Glomerular visceral epithelial cell (primary cell): ENCODE measurements around the gene DYRK1B.
"Not testable (repeated sequence)": the region's sequence is repeated elsewhere in the genome, so short reads cannot be mapped to it uniquely, and the experiment has no call there.

Experiments
- DNase-seq: peaks from one replicate; pipeline ENCODE4 v3.0.0-alpha.2; 2016; ENCODE audit errors: extremely low spot score

Gene DYRK1B

DNA sequence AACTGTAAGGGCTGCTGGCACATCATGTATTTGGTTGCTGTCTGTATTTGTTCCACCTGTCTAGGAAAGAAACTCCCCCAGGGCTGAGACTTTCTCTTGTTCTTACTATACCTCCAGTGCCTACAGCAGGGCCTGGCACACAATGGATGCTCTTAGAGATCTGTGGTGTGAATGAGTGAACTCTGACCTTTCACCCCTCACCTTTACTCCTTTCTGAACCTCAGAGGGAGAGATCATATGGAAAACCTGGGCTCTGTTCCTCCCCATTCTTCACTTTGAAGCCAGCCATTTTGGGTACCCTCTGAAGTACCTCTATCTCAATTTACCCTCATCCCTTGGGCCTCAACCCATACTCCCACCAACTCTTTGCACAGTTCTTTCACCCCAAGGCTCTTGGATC, 3.1 kb downstream of the DYRK1B start:
- DNase-seq = no peak

DNA sequence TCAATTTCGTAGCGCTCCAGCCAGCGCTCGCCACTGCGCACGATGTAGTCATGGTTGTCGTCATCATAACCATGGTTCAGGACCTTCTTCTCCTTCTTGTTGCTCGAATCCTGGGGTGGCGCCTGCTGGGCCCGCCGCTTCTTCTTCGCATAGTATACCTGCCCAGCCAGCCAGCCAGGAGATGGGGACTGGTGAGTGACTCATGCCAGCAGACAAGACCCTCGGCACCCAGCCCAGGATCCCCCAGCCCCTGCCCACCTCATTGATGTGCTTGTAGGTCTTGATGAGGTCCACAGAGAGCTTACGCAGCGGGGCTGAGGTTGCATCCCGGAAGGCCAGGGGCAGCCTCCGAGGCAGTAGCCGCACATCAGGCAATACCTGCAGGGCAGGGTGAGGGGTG, 3.6 kb downstream of the DYRK1B start:
- no peak for DNase-seq

DNA sequence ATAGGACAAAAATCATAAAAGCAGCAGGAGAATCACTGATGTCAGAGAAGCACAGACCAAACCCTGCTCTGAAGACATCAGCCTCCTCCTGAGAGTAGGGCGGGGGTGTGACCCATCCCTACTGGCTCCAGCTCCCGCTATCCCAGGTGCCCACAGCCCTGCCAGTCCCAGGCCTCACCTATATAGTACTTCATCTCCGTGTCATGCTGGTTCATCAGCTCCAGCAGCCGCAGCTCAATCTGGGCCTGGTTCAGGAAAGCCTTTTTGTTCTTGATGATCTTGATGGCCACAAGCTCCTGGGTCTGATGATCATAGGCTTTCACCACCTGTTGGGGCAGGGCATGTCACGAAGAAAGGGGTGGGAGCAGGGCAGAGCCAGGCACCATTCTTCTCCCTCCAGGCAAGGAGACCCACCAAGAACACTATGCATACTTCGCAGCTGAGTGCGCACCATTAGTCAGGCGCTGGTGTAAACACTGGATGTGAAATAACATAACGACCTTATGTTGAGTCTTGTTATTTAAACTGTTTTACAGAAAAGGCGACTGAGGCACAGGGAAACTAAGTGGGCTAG, 4.2 kb downstream of the DYRK1B start:
- DNase-seq = no peak

DNA sequence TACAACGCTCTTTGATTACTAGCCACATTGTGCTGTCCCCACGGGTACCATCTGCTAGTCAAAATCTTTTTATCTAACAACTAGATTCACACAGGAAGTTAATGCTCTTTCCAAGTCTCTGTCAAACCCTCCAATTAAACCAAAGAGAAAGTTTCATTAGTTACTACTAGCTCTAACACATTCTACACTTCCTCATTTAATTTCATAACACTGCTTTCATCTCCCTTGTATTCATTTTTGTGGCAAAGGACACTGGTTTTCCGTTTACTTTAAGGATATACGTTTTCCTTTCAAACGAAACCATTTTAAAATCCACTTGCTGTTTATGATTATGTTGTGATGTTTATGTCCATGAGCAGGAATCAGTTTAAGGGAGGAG, 5.3 kb downstream of the DYRK1B start:
- no peak for DNase-seq

DNA sequence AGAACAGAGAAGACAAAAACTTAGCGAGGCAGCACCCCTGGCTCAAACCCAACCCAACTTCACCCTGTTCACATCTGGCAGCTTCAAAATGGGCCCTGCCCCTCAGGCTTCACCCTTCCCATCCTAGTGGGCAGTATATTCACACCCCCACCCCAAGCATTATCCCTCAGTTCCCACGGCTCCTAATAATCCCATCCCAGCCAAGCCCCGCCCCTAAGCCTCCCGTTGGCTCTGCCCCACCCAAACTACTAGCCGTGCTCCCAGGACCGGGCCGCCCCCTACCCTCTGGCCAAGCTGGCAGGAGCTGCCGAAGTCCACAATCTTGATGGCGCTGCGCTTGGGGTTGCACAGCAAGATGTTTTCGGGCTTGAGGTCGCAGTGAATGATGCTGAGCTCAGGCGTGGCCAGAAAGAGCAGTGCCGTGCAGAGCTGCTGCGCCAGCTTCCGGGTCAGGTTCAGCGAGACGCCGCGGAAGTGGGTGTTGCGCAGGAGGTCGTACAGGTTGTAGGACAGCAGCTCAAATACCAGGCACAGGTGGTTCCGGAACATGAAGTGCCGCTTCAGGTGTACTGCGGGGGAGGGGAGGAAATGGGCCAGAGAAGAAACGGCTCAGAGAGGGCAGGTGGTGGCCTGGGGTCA, 5.8 kb downstream of the DYRK1B start:
- DNase-seq = no peak

DNA sequence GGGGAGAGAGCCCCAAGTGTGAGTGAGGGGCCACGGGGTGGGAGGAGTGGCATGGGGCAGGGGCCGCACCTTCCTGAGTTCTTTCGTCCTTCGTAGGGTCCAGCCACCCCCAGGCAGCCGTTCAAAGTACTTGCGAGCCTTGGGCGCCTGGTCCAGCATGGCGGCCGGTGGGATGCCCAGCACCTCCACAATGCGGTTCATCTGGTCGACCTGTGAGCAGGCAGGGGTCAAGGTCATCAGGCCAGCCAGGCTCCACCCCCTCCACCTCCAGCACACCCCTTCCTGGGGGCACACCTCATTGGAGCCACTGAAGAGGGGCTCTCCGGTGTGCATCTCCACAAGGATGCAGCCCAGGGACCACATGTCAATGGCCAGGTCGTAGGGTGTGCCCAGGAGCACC, 6.7 kb downstream of the DYRK1B start:
- DNase-seq = no peak

DNA sequence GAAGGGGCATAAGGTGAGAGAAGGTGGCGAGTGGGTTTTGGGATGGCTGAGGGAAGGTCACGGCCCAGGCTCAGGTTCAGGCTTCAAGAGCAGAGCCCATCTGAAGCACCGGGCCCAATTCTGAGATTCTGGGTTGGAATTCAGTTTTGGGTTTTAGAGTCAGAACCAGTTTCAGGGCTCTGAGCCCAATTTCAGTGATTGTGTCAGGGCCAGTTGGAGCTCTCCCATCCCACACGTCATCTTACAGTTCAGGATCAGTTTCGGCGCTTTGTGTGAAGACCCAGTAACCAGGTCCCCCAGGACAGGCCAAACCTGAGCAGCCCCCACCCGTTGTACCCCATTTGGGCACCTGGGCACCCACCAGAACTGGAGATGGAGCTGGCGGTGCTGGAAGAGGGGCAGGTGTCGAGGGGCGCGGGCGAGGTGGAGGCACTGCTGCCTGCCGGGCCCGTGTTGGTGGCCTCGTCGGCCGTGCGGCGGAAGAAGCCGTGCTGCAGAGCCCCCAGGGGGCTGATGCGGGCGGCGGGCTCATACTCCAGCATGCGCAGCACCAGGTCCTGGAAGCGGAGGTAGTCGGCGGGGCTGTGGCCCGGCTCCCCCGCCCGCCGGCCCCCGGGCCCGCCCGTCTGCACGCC, 7.5 kb downstream of the DYRK1B start:
- DNase-seq = no peak

DNA sequence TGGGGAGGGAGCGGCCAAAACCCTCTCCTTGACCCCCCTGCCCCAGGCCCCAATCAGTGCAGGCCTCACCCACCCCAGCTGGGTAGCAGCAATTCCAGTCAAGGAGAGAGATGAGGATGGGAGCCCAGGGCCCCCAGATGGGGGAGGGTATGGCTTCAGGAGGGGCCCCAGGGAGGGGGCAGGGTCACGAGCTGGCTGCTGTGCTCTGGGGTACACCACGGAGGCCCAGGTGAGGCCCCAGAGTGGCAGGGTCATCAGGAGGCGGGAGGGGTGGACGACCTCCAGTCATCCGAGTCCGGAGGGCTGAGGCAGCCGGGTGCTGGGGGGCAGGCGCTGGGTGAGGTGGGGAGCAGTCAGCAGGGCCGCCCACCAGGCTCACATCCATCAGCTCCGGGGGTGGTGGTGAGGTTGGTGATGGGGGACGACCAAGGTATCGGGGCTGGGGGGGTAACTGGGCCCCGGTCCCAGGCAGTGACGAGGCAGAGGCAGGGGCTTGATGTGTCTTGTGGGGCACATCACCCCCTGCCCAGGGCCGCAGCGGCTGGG, 8.4 kb downstream of the DYRK1B start:
- DNase-seq = no peak

DNA sequence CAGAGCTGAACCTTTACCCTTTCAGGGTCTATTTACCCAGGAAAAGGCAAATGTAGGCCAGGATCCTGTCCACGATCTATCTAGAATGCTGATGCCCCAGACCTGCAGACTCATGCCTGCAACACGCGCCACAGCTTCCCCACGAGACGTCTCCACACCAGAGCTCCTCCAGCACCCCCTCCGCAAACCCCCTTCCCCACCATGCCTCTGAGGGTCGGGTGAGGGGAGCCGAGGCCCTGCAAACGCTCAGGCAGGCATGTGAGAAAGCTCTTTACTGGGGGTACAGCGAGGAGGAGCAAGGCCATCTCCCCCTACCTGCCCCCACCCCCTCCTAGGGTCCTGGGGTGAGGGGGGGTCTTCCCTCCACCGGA, 8.9 kb downstream of the DYRK1B start:
- no peak for DNase-seq

DNA sequence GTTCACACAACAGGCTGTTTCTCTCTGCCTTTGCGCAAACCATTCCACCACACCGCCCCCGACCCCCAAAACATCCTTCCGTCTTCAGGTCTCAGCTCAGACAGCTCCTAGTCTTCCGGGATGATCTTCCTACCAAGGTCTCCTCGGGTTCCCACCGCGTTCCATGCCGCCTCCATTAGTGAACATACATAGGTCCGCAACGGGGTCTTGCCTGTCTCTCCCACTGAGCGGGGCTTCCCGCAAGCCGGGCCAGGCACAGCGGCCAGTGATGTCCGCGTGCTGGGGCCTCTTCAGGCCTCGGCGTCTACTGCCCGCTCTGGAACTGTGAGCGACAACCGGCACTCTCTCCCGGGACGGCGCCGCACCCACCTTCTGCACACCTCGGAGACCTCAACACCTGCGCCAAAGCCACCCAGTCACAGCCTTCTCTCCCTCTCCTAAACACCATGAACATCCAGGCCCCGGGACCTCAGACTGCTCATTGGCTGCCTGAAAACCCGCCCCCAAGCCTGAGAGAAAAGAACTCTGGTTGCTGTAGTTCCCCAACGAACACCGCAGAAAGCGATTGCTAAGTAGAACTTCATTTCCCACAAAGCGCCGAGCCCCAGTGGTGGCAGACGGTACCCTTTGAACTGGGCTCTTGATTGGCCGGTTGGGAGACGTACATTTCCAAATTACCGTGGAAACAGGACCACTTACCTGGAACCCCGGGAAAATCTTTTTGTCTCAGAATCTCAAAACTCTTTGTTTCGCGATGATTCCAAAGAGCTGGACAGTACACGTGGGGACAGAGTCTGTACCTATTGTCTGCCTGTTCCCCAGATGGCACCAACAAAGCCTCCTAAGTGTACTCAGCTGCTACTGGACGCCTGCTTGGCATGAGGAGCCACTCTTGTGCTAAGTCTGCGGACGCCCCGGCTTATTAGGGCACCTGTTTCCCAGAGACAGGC, 9.5 kb downstream of the DYRK1B start:
- DNase-seq = peak; percentile 78

DNA sequence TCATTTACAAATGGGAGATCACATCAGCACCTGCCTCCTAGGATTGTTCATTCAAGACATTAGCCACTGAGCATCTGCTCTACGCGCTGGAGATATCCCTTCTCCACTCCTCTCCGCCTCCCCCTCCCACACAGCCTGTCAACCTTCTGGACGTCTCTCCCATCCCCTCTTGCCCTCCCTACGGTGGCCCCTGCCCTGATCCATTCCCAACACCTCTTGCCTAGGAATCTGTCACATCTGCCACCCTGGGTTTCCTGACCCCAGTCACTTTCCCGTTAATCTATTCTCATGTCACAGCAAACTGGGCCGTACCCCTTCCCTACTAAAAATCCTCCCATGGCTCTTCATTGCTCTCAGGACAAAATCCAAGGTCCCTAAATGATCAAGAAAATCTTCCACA, 10.3 kb downstream of the DYRK1B start:
- DNase-seq = no peak

DNA sequence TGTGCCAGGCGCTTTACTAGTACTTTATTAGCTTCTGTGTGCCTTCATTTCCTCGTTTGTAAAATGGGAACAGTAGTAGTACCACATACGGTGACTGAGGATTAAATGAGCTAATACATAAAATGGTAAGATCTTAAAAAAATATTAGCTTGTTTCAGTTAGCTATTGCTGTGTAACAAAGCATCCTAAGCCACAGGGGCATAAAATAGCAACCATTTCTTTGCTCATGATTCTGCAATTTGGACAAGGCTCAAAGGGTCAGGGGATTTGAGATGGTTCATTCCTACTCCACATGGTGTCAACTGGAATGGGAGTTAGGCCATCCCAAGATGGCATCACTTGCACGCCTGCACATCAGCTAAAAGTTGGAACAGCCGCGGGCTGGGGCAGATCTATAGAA, 13.3 kb downstream of the DYRK1B start:
- no peak for DNase-seq

DNA sequence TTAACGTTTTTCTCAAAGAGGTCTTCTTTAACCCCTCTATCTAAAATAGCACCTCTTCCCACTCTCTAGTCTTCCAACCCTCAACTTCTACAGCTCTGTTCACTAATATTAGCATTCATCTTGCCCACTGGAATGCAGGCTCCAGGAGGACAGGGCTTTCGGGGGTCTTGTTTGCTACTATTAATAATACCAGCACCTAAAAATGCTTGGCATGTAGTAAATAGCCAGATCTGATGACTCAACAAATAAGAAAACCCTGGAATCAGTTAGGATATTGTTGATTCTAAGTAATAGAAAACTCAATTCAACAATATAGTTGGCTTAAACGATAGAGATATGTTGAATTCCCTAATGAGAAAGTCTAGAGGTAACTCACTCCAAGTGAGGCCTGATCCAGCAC, 14.2 kb downstream of the DYRK1B start:
- DNase-seq = no peak

DNA sequence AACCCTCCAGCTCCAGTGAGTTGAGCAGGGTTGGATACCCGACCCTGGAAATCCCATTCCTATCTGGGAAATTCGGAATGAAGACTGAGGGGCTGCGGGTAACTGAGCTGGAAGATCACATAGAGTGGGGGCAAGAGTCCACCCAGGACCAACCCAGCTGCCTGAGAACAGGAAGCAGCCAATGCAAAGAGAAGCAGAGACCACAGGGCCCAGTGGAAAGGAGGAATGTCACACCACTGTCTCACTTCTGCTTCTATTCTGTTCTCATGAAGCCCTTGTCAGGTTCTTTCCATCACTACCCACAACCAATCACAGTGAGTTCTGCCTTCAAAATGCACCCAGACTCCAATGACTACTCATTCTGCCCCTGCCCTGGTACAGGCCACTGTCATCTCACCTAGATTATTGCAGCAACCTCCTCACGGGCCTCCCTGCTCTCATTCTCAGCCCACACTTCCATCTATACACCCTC, 15.3 kb downstream of the DYRK1B start:
- DNase-seq = no peak

DNA sequence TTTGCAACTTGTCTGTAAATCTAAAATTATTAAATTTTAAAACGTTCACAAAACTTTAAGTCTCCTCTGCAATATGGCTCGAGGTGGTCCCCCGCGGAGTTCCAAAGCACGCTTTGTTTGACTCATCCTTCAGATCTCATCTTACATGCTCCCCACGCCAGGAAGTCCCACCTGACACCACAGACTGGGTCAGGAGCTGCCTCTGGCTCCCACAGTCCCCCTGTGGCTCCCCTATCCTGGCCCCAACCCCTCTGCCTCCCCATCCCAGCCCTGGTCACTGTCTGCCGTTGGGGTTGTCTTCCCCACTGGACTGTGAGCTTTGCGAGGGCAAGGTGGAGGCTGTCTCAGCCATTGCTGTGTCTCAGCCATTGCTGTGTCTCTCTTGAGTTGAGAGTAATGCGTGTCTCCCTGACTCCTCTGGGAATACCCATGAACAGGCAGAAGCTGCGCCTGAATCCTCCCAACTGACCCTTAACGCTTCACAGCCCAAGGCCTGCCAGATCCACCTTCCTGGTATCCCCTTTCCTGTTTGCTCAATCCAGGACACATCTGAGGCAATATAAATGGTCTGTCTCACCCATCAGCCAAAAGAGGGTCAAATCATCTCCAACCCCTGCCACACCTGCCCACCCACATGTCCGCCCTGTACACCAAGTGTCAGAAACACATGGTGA, 15.9 kb downstream of the DYRK1B start:
- no peak for DNase-seq

DNA sequence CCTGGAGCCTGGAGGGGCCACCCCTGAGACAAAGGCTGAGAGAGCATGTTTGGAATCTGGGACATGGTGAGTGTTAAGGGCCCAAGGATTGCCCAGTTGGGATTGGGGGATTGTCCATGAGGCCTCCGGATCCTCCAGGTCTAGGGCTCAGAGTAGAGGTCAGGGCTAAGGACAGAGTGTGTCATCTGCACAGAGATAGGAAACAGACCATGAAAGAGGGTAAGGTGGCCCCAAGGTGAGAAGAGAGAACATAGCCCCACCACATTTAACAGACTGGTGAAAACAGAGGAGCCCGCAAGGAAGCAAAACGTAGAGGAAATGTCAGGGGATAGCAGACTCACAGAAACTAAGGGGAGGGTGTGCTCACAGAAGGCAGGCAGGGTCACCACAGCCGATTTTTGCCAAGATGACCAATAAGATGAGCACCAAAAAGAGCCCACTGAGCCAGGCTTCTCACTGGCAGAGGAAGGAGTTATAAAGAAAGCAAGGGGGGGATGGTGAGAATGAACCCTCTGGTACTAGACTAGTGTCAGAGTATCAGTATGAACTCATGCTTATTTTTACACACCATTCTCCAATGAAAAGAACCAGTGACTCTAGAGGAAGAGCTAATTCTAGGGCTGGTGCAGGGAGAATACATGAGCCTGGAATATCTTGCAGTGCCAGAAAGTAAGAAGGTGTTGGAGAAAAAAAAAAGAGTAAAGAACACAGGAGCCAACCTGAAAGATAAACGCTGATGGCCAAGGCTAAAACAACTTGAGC, 17.5 kb downstream of the DYRK1B start:
- DNase-seq = no peak

DNA sequence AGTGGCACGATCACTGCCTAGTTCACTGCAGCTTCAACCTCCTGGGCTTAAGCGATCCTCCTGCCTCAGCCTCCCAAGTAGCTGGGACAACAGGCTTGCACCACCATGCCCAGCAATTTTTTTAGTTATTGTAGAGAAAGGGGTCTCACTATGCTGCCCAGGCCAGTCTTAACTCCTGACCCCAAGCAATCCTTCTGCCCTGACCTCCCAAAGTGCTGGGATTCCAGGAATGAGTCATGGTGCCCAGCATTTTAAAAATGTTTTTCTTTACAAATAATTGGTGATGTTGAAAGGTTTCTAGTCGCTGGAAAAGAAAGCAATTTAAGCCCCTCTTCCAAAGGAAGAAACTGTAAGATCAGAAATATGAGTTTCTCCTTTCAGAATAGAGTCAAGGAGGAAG, 19.4 kb downstream of the DYRK1B start:
- no peak for DNase-seq

DNA sequence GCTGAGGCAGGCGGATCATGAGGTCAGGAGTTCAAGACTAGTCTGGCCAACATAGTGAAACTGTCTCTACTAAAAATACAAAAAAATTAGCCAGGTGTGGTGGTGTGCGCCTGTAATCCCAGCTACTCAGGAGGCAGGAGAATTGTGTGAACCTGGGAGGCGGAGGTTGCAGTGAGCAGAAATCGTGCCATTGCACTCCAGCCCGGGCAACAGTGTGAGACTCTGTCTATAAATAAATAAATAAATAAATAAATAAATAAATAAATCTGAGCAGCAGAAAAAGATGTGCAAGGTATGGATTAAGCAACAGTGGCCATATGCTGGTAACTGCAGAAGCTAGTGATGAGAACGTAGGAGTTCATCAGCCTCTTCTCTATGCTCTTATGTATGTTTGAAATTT, 19.9 kb downstream of the DYRK1B start:
- DNase-seq = not testable (repeated sequence)

DNA sequence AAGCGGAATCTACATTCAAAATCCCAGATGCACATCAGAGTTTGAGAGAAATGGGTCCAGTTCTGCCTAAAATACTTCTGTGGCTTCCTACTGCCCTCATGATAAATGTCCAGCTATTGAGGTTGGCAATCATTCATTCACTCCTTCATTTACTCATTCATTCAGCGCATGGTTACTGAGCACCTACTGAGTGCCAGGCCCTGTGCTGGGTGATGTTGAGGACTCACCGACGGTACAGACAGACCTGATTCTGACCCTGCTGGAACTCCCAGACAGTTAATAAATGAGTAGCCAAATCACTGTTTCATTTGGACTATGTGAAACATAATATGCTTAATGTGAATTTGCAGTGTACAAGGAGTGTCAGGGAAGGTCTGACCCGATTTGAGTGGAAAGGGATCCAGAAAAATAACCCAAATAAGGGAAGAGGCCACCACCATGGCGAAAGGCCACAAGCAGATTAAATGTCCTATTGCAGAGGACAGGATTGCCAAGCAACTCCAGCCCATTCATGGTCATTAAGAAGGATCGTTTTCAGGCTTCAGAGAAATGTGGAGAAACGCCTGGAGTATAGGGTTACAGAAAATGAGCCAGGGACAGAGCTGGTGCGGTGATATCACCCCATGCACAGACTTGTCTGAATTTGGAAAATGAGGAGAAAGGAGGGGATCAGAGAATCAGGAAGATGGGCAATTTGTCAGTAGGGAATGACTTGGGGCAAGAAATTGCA, 20.5 kb downstream of the DYRK1B start:
- no peak for DNase-seq

DNA sequence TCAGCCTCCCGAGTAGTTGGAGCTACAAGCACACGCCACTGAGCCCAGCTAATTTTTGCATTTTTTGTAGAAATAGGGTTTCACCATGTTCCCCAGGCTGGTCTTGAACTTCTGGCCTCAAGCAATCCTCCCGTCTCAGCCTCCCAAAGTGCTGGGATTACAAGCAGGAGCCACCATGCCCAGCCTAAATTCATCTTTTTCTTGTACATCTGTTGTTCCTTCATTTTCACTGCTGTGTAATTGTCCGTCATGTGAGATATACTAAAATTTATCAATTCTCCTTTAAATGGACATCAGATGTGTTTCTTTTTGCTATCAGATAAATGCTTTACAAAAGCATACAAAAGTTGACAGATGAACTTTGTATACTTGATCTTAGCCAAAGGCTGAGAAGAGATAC, 22.9 kb downstream of the DYRK1B start:
- no peak for DNase-seq
